HG03439 (cell line): ENCODE data around the gene FAM89A.
"Not testable (repeated sequence)": the region's sequence is repeated elsewhere in the genome, so short reads cannot be mapped to it uniquely, and the experiment has no call there.

Experiments used
- ATAC-seq: cut with Tn5 transposase; IDR thresholded peaks from one replicate; pipeline ENCODE4 v1.9.1; 2021; ENCODE audit warnings: mild to moderate bottlenecking, moderate library complexity; ENCODE audit not compliant: unreplicated experiment

FAM89A gene

DNA sequence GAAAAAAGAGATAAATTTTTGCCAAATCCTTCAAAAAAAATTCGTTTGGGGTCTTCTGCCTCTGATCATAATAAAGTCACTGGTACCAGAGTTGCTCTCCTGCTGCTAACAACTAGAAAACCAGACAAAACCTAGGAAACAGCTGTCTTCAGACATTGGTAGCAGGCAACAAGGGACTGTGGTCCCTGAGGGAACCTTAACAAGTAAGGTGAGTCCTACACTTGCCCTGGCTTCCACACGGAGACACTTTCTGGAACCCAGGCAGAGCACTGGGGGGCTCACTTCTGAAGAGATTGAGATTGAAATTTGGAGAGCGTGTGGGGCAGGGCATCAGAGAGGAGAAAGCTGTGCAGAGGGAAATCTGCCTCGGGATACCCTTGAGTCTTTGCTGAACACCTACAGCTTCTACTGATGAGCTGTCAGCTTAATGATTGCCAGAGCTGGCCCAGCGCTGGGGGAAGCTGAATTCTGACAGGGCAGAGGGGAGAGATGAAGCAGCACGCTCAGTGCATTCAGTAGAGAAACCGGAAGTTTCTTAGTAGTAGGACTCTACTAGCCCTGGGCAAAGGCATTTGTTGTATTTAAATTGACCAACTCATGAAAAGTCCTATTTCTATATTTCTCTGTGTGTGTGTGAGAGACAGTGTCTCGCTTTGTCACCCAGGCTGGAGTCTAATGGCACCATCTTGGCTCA, 18.5 kb upstream of the FAM89A start:
- no peak for ATAC-seq

DNA sequence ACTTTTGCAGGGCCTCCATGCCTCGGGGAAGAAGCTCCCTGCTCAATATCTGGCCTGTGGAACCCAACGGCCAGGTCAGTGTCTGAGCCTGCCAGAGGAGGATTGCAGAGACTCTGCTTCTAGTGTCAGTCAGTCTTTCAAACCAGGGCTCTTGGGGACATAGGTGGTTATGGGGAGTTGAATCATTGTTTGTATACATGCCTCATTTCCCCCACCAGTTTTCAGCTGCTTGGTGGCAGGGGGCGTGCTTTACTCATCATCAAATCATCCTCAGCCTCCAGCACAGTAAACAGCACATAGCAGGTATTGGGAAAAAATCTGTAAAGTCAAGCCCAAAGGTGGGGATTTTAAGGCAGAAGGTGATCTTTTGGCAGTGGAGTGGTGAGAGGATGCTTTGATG, 17.4 kb upstream of the FAM89A start:
- no peak for ATAC-seq

GRCh38 chr1:231055271-231055670, 15.2 kb upstream of the FAM89A start:
- no peak for ATAC-seq

DNA sequence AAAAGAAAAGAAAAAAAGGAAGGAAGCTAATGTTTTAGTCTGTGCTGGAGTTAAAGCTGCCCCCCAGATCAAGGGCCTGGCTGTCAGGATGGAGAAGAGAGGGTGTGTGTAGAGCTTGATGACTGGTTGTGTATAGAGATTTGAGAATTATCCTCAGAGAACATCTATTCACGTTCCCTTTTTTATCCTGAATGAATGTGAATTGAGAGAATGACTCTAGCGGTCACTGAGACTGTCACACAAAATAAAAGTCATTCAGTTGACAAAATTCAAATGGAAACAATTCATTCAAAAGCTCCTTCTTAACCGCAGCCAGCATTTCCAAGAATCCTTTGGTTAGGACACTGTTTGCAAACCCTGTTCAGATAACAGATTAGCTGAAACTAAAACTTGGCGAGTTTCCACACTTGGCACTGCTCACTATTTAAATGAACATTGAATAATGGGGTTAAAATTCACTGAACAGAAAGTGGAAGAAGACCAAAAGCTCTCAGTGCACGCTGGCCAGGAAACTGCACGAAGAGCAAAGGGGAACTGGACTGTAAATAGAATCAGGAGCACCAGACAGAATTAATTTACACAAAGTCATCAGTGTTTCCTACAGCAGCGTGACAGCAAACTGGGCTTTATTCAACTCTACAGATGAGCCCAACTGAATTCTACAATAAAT, 13.6 kb upstream of the FAM89A start:
- peak; percentile 75 for ATAC-seq

GRCh38 chr1:231052777-231053176, 12.7 kb upstream of the FAM89A start:
- ATAC-seq = no peak

- ATAC-seq = not testable (repeated sequence)
Measured at GRCh38 chr1:231050932-231051331, 10.9 kb upstream of the FAM89A start.

DNA sequence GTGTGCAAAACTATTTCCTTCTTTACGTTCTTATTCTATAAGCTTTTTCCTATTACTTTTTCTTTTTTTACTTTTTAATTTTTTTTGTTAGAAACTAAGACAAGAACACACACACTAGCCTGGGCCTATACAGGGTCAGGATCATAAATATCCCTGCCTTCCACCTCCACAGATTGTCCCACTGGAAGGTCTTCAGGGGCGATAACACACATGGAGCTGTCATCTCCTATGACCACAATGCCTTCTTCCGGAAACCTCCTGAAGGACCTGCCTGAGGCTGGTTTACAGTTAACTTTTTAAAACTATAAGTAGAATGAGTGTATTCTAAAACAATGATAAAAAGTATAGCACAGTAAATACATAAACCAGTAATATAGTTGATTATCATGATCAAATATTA, 10.3 kb upstream of the FAM89A start:
- no peak for ATAC-seq

- ATAC-seq = no peak
Measured at GRCh38 chr1:231049121-231049979, 9.3 kb upstream of the FAM89A start.

DNA sequence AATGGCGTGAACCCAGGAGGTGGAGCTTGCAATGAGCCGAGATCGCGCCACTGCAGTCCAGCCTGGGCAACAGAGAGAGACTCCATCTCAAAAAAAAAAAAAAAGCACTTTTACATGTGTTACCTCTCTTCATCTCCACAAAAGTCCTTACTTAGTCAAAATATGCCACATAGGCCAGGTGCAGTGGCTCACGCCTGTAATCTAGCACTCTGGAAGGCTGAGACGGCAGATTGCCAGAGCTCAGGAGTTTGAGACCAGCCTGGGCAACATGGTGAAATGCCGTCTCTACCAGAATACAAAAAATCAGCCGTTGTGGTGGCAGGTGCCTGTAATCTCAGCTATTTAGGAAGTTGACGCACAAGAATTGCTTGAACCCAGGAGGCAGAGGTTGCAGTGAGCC, 8.4 kb upstream of the FAM89A start:
- ATAC-seq = not testable (repeated sequence)

DNA sequence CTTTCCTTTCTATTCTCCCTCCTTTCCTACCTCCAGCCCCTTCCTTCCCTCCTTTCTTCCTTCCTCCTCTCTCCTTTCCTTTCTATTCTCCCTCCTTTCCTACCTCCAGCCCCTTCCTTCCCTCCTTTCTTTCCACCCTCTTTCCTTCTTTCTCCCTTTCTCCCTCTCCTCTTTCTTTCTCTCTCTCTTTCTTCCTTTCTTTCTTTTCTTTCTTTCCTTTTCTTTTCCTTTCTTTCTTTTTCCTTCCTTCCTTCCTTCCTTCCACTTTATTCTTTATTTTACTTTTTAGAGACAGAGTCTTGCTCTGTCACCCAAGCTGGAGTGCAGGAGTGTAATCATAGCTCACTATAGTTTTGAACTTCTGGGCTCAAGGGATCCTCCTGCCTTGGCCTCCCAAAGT, 7.5 kb upstream of the FAM89A start:
- not testable (repeated sequence) for ATAC-seq

- ATAC-seq = no peak
Measured at GRCh38 chr1:231046730-231047395, 6.8 kb upstream of the FAM89A start.

DNA sequence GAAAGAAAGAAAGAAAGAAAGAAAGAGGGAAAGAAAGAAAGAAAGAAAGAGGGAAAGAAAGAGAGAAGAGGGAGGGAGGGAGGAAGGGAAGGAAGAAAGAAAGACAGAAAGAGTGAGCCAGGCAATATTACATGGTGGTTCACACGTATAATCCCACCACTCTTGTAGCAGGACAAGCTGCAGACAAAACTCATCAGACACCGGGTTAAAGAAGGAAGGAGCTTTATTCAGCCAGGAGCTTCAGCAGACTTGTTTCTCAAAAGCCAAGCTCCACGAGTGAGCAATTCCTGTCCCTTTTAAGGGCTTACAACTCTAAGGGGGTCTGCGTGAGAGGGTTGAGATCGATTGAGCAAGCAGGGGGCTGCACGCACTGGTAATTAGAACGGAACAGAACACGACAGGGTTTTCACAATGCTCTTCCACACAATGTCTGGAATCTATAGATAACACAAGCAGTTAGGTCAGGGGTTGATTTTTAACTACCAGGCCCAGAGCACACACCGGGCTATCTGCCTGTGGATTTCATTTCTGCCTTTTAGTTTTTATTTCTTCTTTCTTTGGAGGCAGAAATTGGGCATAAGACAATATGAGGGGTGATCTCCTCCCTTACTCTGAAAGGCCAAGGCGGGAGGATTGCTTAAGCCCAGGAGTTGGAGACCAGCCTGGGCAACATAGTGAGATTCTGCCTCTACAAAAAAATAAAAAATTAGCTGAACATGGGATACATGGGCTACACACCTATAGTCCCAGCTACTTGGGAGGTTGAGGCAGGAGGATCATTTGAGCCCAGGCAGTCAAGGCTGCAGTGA, 6.1 kb upstream of the FAM89A start:
- ATAC-seq = not testable (repeated sequence)

GRCh38 chr1:231045286-231045685, 5.2 kb upstream of the FAM89A start:
- no peak for ATAC-seq

GRCh38 chr1:231044588-231044987, 4.5 kb upstream of the FAM89A start:
- no peak for ATAC-seq

DNA sequence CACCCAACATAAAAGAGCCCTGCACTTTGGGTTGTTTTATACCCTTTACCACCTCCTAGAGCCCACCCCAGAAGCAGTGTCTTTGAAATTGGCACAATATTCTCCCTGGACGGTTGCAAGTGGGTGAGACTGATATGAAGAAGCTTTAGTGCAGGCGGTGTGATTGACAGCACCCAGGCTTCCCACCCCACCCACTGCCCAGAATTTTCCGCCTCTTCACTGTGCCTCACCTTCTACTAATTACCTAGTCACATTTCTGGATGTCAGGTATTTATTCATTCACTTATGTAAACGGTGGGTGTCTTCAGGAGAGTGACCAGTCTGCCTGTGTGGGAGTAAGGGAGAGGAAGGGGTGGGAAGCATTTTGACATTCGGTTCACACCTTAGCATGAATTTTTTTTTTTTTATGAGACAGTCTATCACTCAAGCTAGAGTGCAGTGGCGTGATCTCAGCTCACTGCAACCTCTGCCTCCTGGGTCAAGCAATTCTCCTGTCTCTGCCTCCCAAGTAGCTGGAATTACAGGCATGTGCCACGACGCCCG, 1.7 kb upstream of the FAM89A start:
- ATAC-seq = no peak

- no peak for ATAC-seq
Measured at GRCh38 chr1:231040800-231041718, 1.0 kb upstream of the FAM89A start.

- ATAC-seq = peak; percentile 54
Measured at GRCh38 chr1:231039161-231040018, 664 bp downstream of the FAM89A start.
